OCI-LY7 (cell line): ENCODE data around the gene FAM107A.

ENCODE experiments used
- EZH2phosphoT487 ChIP-seq: fragments of 200-600 bp; sonication (generic); IDR thresholded peaks from 2 replicates; pipeline ENCODE4 v1.6.1; 2018; ENCODE audit warnings: low read depth, borderline replicate concordance, mild to moderate bottlenecking, mixed run types, antibody characterized with exemption, low read length, moderate library complexity, mixed read lengths
- TF ChIP-seq, protein P1 (sequence below): fragments of 200-600 bp; sonication (generic); conservative IDR thresholded peaks from 2 replicates; pipeline ENCODE4 v1.5.1; 2014; ENCODE audit warnings: mild to moderate bottlenecking, antibody characterized with exemption, low read length, moderate library complexity, mixed read lengths

DNA sequence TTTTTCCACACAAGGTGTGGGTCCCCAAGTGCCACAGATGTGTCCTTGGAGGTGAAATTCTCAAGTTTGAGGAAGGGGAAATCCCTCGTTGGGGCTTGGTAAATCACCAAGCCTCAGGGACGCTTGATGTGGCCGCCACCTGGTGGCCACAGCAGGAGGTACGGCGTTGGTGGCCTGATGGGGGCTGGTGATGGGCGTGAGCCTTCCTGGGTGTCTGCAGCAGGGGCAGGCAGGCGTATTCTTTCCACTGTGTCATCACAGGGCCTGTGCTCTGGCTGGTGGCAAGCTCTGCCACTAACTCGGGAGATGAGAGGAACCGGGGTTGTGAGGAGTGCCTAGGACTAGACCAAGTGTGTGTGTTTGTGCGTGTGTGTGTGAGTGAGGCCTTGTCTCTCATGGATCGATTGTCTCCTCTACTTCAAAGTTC lies 44.4 kb downstream of the FAM107A start:
- TF ChIP-seq, protein P1, sequence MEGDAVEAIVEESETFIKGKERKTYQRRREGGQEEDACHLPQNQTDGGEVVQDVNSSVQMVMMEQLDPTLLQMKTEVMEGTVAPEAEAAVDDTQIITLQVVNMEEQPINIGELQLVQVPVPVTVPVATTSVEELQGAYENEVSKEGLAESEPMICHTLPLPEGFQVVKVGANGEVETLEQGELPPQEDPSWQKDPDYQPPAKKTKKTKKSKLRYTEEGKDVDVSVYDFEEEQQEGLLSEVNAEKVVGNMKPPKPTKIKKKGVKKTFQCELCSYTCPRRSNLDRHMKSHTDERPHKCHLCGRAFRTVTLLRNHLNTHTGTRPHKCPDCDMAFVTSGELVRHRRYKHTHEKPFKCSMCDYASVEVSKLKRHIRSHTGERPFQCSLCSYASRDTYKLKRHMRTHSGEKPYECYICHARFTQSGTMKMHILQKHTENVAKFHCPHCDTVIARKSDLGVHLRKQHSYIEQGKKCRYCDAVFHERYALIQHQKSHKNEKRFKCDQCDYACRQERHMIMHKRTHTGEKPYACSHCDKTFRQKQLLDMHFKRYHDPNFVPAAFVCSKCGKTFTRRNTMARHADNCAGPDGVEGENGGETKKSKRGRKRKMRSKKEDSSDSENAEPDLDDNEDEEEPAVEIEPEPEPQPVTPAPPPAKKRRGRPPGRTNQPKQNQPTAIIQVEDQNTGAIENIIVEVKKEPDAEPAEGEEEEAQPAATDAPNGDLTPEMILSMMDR: peak; percentile 94
- no peak for TF ChIP-seq EZH2phosphoT487
